Mononuclear cell (primary cell): Measurements from ENCODE around the gene ARHGAP30. TPM values are rescaled to one million over a fixed set of nuclear protein-coding genes. Genes with fewer than 3 reads are reported as not detected.
"Not testable (repeated sequence)": the region's sequence is repeated elsewhere in the genome, so short reads cannot be mapped to it uniquely, and the experiment has no call there.

ENCODE experiments used
- H3K27me3 ChIP-seq: 2 replicates; pipeline ENCODE4 v1.6.0; 2011; ENCODE audit warnings: low read length, control low read depth; ENCODE audit not compliant: insufficient read depth
- H3K4me1 ChIP-seq: 2 replicates; pipeline ENCODE4 v1.5.1; 2011; ENCODE audit warnings: mild to moderate bottlenecking, low read length, control low read depth; ENCODE audit not compliant: insufficient read depth
- H3K4me3 ChIP-seq: 2 replicates; pipeline ENCODE4 v1.5.1; 2011; ENCODE audit warnings: mild to moderate bottlenecking, low read length, moderate library complexity
- H3K9me3 ChIP-seq: 2 replicates; pipeline ENCODE4 v1.5.1; 2011; ENCODE audit warnings: low read depth, mild to moderate bottlenecking, control low read depth, low read length
- total RNA-seq: library from RNA; depleted of rRNA; stranded (reverse); fragments of >200 nt; gene quantifications from one replicate; pipeline ENCODE4 v1.2.3, GENCODE V29; 2012

Gene ARHGAP30
- total RNA-seq, 1 donor = 60.3 TPM

DNA sequence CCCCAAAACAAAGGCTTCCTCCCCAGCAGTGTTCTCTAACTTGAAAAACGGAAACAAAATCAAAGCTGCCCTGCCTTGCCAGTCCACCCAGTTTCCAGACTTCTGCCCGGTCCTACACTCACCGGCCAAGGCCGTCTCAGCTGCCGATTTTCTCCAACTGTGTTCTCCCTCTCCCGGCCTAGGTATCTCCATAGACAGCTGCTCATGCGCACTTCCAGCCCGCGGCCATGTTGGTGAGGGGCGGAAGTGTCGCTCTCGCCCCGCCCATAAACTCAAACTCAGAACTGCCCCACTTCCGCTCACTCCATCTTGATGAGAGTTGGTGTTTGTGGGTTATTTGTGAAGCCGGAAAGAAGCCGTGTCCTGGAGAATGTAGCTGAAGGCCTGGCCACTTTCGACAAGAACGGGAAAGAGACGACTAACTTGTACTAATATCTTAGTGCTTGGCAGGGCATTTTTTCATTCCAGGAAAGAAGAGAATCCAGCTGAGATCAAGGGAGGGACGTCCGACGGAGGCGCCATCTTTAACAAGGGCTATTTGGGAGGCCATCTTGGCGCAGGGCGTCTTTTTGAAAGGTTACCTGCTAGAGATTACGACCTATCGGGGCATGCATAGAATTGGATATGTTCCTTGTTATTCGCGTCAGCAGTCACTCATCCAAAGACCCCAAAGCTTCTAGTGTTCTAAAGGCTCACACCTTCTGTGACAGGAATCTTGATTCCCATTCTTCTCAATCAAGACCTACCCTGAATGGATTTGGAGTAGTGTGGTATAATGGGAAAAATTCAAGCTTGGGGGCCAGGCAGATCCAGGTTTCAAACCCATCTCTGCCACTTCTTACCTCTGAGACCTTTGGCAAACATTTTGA is 23.7 kb downstream of the ARHGAP30 start, which contains the start of gene USF1:
USF1 (minus strand) TSS at position 242 of the 869 bp plus-strand sequence. CDS start 2,702 bp downstream, outside the sequence.
- Histone ChIP-seq H3K4me1 (peaks cover 71% of the 10 kb centered on the region), H3K27me3 (no peaks in the 10 kb centered on the region), H3K9me3 (no peaks in the 10 kb centered on the region), H3K4me3 (peak within 1 kb of the TSS; percentile 74)

DNA sequence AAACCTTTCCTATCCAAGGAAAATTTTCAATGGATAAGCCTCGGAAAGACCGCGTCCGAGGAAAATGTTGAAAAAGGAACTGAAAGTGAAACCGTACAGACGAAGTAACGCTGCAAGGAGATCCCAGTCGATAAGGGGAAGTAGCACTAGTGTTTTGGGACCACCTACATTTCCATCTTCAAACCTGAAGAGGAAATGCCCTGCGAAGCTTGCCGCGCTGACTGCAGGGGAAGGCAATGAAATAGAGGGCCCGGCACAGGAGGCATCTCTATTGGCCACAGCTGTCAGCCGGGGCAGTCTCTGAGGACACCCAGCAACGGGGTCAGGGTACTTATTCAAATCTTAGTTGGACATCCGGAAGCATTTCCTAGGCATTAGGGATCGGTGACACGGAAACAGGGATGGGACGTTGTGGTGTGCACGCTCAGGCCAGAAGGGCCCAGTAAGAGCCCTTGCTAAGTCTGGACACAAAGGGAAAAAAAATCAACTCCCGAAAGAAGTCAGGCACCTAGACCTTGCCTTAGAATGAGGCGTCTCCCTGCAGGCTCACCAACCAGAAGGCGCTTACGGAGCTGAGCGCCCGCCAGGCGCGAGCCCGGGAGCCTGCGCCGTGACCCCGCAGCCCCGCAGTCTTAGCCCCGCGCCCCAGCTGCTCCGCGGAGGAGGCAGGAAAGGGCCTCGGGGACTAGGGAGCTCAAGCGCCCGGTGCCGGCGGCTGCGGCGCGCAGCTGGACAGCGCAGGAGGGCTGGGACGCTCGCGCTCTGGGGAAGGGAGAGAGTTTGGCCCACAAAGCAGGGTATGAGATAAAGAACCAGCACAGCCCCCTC is 24.6 kb downstream of the ARHGAP30 start:
- H3K9me3 ChIP-seq = no peaks in the 10 kb centered on the region
- H3K4me3 ChIP-seq = peak overlapping the region; percentile 74
- H3K27me3 ChIP-seq = no peaks in the 10 kb centered on the region
- H3K4me1 ChIP-seq = peaks cover 68% of the 10 kb centered on the region

DNA sequence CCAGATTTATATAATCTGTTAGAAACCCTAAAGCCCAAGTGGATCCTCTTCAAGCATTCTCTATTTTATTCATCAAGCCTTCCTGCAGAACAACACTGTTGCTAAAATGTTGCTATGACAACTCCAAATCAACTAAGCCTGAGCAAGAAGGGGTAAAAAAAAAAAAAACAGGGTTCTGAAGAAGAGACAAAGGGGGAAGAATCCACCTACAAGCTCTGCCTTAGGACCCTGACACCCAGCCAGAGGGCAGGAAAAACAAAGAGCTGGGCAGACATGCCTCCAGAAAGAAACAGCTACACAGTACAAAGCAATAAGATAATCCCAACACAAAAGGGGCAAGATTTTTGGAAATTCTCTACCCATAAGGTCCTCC is 25.2 kb downstream of the ARHGAP30 start:
- H3K4me1 ChIP-seq = peaks cover 64% of the 10 kb centered on the region
- H3K4me3 ChIP-seq = peak overlapping the region; percentile 74
- H3K9me3 ChIP-seq = no peaks in the 10 kb centered on the region
- H3K27me3 ChIP-seq = no peaks in the 10 kb centered on the region

DNA sequence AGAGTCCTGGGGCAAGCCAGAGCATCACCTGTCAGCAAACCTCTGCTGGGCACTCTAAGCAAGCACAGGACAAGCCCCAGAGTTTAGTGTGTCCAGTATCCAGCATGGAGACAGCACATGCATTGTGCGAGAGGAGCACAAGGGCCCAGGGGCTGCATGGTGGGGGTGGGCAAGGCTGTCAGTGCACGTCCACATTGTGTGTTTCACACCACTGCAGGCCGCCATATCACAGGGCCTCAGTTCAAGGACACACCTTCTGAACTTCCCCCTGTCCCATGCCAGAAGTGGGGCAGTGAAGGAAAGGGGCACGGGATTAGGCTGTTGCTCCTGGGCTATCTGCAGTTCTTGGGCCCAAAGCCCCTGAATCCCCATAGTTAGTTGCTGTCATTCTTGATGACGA is 30.1 kb downstream of the ARHGAP30 start:
- no peak overlapping the region for H3K4me3 ChIP-seq
- H3K4me1 ChIP-seq = peaks cover 55% of the 10 kb centered on the region
- no peaks in the 10 kb centered on the region for H3K9me3 ChIP-seq
- H3K27me3 ChIP-seq = no peaks in the 10 kb centered on the region

DNA sequence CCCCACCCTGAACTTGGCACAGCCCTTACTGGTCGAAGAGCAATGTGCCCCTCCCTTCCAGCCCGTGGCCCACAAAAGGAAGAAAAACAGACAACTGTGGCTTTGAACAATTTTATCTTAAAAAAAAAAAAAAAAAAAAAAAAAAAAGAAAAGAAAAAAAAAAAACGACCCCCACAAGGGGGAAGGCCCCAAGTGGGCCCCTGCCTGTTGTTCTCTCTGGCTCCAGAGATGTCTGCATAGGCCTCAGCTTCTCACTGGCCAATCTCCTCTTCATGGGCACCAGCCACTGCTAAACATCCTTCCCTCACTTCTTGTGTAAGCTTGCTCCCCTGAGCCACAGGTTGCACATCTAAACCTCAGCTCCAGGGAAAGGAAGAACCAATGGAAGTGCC is 30.5 kb downstream of the ARHGAP30 start:
- Histone ChIP-seq H3K4me1 (peaks cover 51% of the 10 kb centered on the region), H3K27me3 (no peaks in the 10 kb centered on the region), H3K4me3 (peak overlapping the region; percentile 67), H3K9me3 (no peaks in the 10 kb centered on the region)

DNA sequence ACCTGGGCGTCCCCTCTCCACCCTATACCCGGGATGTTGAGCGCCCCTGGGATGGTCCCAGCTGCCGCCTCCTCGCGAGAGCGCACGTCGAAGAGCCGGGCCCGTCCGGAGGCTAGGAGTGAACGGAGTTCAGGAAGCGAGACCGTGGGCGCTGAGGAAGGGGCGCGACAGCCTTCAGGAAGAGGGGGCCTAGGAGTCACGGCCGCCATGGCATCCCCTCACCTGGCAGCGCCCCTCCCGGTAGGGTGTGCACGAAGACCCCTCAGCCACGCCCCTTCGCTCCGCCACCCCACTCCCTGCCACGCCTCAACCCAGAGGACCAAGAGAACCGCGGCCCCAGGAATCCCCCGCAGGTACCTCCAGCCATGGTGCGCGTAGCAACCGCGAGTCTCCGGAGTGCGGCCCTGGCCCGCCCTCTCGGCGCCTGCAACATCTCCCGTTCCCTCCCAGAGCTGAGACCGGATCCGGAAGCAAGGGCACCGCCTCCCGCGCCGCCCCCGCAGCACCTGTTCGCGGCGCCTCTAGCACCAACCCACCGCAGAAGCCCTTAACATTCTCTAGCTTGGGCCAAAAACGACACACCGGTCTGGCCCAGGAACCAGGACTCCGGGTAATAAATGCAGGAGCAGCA is 31.1 kb downstream of the ARHGAP30 start, which contains the start of gene TSTD1:
TSTD1 (minus strand) TSS at position 442 of the 631 bp plus-strand sequence; CDS start at position 367, 75 bp downstream.
- H3K9me3 ChIP-seq = no peaks in the 10 kb centered on the region
- peak within 1 kb of the TSS; percentile 67 for H3K4me3 ChIP-seq
- H3K27me3 ChIP-seq = no peaks in the 10 kb centered on the region
- peaks cover 46% of the 10 kb centered on the region for H3K4me1 ChIP-seq

DNA sequence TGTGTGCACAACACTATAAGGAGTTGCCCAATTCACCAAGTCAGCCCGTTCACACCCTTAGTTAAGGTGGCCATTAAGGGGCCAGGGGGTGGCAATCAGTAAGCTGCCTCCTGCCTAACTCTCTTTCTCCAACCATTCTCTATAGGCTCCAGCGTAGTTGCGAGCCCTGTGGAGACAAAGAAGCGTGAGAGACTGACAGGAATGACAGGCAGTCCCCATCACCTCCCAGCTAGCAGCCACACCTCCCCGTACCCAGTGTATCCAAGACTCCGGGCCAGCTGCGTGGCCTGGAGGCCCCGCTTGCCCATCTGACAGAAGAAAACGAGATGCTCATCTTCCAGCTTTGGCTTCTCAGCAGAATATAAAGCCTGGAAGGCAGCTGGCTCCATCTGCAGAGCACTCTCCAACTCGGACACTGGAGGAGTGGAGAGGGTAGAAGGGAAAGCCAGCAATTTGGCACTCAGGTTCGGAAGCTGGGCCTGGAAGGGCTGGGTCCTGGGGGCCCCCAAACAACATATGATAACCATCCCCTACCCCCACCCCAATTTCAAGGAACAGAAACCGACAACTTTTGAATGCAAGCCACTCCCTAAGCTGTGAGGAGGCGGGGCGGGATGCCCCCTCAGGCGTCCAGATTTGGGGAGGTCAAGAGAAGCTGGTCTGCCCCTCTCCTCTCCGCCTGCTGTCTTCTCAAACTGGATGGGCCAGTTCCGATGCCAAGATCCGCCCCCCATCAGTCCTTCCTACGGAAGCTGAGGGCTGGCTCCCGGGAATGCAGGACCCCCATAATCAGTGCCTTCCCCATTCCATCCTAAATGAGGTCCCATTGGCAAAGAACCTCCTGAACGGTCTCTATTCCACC is 31.8 kb downstream of the ARHGAP30 start:
- peak overlapping the region; percentile 67 for H3K4me3 ChIP-seq
- H3K9me3 ChIP-seq = no peaks in the 10 kb centered on the region
- H3K27me3 ChIP-seq = no peaks in the 10 kb centered on the region
- peaks cover 39% of the 10 kb centered on the region for H3K4me1 ChIP-seq

DNA sequence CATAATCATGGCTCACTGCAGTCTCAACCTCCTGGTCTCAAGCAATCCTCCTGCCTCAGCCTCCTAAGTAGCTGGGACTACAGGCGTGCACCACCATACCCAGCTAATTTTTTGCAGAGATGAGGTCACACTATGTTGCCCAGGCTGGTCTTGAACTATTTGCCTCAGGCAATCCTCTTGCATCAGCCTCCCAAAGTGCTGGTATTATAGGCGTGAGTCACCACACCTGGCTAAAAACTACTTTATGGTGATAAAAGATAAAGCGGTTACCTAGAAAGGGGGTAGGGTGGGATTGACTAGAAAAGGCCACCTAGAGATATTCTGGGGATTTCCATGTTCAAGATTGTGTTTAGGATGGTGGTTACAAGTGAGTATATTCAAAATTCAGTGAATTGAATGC is 35.9 kb downstream of the ARHGAP30 start:
- H3K4me1 ChIP-seq = peaks cover 20% of the 10 kb centered on the region
- H3K9me3 ChIP-seq = no peaks in the 10 kb centered on the region
- H3K4me3 ChIP-seq = no peak overlapping the region
- H3K27me3 ChIP-seq = no peaks in the 10 kb centered on the region

DNA sequence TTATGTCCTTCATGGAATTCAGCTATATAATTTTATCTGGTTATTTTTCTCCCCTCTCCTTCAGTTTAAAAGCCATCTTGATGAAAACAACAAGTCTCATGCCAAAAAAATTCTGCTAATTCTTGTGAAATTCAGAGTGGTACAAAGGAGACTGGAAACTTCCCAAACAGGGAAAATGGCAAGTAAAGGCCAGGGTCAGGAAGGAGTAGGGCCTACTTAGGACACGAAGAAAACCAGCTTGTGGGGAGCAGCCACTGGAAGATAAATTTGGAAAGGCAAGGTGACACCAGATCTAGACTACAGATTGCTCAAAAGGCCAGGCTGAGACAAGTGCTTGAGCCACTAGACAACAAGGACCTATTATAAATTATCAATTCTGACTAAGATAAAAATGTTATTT is 37.3 kb downstream of the ARHGAP30 start:
- Histone ChIP-seq H3K4me1 (peaks cover 8% of the 10 kb centered on the region), H3K9me3 (no peaks in the 10 kb centered on the region), H3K27me3 (no peaks in the 10 kb centered on the region), H3K4me3 (no peak overlapping the region)

DNA sequence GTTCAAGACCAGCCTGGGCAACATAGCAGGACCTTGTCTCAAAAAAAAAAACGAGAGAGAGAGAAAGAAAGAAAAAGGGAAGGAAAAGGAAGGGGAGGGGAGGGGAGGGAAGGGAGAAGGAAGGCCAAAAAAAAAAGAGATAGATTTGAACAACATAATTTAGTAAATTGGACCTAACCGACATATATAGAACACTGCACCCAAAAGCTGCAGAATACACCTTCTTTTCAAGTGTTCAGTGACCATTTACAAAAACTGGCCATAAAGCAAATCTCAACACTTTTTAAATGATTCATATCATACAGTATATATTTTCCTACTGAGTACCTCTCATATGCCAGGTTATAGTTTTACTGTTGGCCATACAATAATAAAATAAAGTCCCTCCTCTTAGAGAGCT is 37.8 kb downstream of the ARHGAP30 start:
- Histone ChIP-seq H3K27me3 (no peaks in the 10 kb centered on the region), H3K9me3 (no peaks in the 10 kb centered on the region), H3K4me1 (peaks cover 8% of the 10 kb centered on the region), H3K4me3 (no peak overlapping the region)

DNA sequence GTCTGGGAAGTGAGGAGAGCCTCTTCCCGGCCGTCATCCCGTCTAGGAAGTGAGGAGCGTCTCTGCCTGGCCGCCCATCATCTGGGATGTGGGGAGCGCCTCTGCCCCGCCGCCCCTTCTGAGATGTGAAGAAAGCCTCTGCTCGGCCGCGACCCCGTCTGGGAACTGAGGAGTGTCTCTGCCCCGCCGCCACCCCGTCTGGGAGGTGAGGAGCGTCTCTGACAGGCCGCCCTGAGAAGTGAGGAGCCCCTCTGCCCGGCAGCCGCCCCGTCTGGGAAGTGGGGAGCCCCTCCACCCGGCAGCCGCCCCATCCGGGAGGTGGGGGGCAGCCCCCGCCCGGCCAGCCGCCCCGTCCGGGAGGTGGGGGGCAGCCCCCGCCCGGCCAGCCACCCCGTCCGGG is 40.2 kb downstream of the ARHGAP30 start:
- not testable (repeated sequence) for H3K4me1 ChIP-seq, H3K9me3 ChIP-seq, H3K4me3 ChIP-seq, H3K27me3 ChIP-seq

DNA sequence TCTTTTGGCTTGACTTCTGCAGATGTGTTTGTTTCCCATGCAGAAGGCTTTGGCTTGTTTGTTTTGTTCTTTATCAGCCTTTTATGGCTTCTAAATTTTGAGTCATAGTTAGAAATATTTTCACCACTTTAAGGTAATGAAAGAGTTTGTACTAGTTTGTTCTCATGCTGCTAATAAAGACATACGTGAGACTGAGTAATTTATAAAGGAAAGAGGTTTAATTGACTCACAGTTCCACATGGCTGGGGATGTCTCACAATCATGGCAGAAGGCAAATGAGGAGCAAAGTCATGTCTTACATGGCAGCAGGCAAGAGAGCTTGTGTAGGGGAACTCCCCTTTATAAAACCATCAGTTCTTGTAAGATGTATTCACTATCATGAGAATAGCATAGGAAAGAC is 42.7 kb downstream of the ARHGAP30 start:
- H3K4me3 ChIP-seq, H3K27me3 ChIP-seq, H3K9me3 ChIP-seq, H3K4me1 ChIP-seq: not testable (repeated sequence)

DNA sequence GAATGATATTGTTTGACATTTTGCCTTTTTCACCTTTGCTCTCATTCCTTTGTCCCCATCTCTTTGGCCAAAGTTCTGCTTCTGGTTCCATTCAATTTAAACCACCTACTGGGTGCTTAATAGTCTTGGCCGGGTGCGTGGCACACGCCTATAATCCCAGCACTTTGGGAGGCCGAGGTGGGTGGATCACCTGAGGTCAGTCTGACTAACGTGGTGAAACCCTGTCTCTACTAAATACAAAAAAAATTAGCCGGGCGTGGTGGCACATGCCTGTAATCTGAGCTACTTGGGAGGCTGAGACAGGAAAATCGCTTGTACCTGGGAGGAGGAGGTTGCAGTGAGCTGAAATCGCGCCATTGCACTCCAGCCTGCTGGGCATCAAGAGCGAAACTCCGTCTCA is 47.3 kb downstream of the ARHGAP30 start:
- H3K27me3 ChIP-seq, H3K9me3 ChIP-seq, H3K4me3 ChIP-seq: not testable (repeated sequence)
- peaks cover 43% of the 10 kb centered on the region for H3K4me1 ChIP-seq

DNA sequence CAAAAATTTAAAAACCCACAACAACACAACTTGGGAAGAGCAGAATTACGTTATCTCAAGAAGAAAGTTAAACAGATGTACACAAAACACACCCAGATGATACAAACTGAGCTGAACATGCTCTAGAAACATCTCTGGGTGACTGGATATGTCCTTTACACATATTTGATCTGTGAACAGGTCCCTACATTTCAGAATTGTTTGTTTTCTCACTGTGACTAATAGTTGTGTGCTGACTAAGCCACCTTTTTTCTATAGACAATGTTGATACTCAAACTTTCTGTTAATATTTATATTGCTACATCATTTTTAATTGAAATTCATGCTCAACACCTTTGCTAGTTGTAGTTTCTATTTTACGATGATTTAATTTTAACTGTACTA is 47.7 kb downstream of the ARHGAP30 start:
- Histone ChIP-seq H3K4me3 (no peak overlapping the region), H3K27me3 (no peaks in the 10 kb centered on the region), H3K4me1 (peaks cover 48% of the 10 kb centered on the region), H3K9me3 (no peaks in the 10 kb centered on the region)
